ENCODE data around the gene BCL2. TPM values are rescaled to one million over a fixed set of nuclear protein-coding genes. Genes with fewer than 3 reads are reported as not detected.

BCL2 gene
- total RNA-seq, 1 donor from 2014 or later: 18.7 TPM

- Histone ChIP-seq H3K27me3 (no peaks in the 10 kb centered on the region), H3K9me3 (no peaks in the 10 kb centered on the region), H3K4me1 (peaks cover 7% of the 10 kb centered on the region), H3K4me3 (no peak overlapping the region), H3K36me3 (peaks cover 0 to 2% of the 10 kb centered on the region in 2 donors), H3K27ac (no peak overlapping the region)
- intact Hi-C loops (cut with DNase I): no loop called here
- TF ChIP-seq, protein P1, sequence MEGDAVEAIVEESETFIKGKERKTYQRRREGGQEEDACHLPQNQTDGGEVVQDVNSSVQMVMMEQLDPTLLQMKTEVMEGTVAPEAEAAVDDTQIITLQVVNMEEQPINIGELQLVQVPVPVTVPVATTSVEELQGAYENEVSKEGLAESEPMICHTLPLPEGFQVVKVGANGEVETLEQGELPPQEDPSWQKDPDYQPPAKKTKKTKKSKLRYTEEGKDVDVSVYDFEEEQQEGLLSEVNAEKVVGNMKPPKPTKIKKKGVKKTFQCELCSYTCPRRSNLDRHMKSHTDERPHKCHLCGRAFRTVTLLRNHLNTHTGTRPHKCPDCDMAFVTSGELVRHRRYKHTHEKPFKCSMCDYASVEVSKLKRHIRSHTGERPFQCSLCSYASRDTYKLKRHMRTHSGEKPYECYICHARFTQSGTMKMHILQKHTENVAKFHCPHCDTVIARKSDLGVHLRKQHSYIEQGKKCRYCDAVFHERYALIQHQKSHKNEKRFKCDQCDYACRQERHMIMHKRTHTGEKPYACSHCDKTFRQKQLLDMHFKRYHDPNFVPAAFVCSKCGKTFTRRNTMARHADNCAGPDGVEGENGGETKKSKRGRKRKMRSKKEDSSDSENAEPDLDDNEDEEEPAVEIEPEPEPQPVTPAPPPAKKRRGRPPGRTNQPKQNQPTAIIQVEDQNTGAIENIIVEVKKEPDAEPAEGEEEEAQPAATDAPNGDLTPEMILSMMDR (IDR thresholded peaks at IDR 0.05): no peak
- TF ChIP-seq POLR2AphosphoS5 (IDR thresholded peaks at IDR 0.05; ENCODE audit: insufficient read depth in 1 of 2, low read depth in 1 of 2): no peak
- no peak for TF ChIP-seq POLR2A (IDR thresholded peaks at IDR 0.05)
- no peak for DNase-seq (ENCODE audit: extremely low spot score in 2 of 2)
Observed at GRCh38 chr18:63326011-63326410, 6.4 kb upstream of the BCL2 start.

- Histone ChIP-seq H3K4me1 (peaks cover 12% of the 10 kb centered on the region), H3K27ac (no peak overlapping the region), H3K27me3 (no peaks in the 10 kb centered on the region), H3K9me3 (no peaks in the 10 kb centered on the region), H3K4me3 (no peak overlapping the region), H3K36me3 (no peaks in the 10 kb centered on the region)
- DNase-seq (ENCODE audit: extremely low spot score in 2 of 2): no peak
- intact Hi-C loops (cut with DNase I): no loop called here
- TF ChIP-seq POLR2A (IDR thresholded peaks at IDR 0.05) (no peak), POLR2AphosphoS5 (IDR thresholded peaks at IDR 0.05; ENCODE audit: insufficient read depth in 1 of 2, low read depth in 1 of 2) (no peak)
- TF ChIP-seq, protein P1 (IDR thresholded peaks at IDR 0.05): no peak
Observed at GRCh38 chr18:63325086-63325686, 5.6 kb upstream of the BCL2 start.

- no peaks in the 10 kb centered on the region for H3K36me3 ChIP-seq
- no peak overlapping the region for H3K4me3 ChIP-seq
- peaks cover 12% of the 10 kb centered on the region for H3K4me1 ChIP-seq
- H3K27me3 ChIP-seq: no peaks in the 10 kb centered on the region
- H3K27ac ChIP-seq: peak overlapping the region; percentile 91
- intact Hi-C loops (cut with DNase I): loop anchor here (2.0 to 5.0 kb wide), 2 partner anchors 190 to 296 kb away; no protein-coding TSS in a partner anchor
- TF ChIP-seq, protein P1 (IDR thresholded peaks at IDR 0.05): peak; percentile 57 to 80 (median 65)
- peak in 1 of 2 donors; percentile 67 for TF ChIP-seq POLR2AphosphoS5 (IDR thresholded peaks at IDR 0.05; ENCODE audit: insufficient read depth in 1 of 2, low read depth in 1 of 2)
- TF ChIP-seq POLR2A (IDR thresholded peaks at IDR 0.05): no peak
- no peaks in the 10 kb centered on the region for H3K9me3 ChIP-seq
- no peak for DNase-seq (ENCODE audit: extremely low spot score in 2 of 2)
Observed at GRCh38 chr18:63322908-63323634, 3.5 kb upstream of the BCL2 start.

- intact Hi-C loops (cut with DNase I): loop anchor here (2.0 to 5.0 kb wide), 2 partner anchors 189 to 295 kb away; no protein-coding TSS in a partner anchor
- H3K4me1 ChIP-seq: peaks cover 15% of the 10 kb centered on the region
- no peak overlapping the region for H3K4me3 ChIP-seq
- no peaks in the 10 kb centered on the region for H3K36me3 ChIP-seq
- no peaks in the 10 kb centered on the region for H3K27me3 ChIP-seq
- DNase-seq (ENCODE audit: extremely low spot score in 2 of 2): no peak
- H3K27ac ChIP-seq: peak overlapping the region; percentile 91
- no peaks in the 10 kb centered on the region for H3K9me3 ChIP-seq
- TF ChIP-seq POLR2A (IDR thresholded peaks at IDR 0.05): no peak
- no peak for TF ChIP-seq POLR2AphosphoS5 (IDR thresholded peaks at IDR 0.05; ENCODE audit: insufficient read depth in 1 of 2, low read depth in 1 of 2)
- TF ChIP-seq, protein P1 (IDR thresholded peaks at IDR 0.05): no peak
Observed at GRCh38 chr18:63322206-63322605, 2.6 kb upstream of the BCL2 start.

- peak overlapping the region in 1 of 2 donors; percentile 84 for H3K4me3 ChIP-seq
Observed at GRCh38 chr18:63321291-63321690, 1.7 kb upstream of the BCL2 start.

More at GRCh38 chr18:63321291-63321690, 1.7 kb upstream of the BCL2 start:
- no peaks in the 10 kb centered on the region for H3K36me3 ChIP-seq
- H3K27ac ChIP-seq: peak overlapping the region; percentile 91
- intact Hi-C loops (cut with DNase I): loop anchor here (5.0 kb wide), 1 partner anchor 294 kb away; no protein-coding TSS in a partner anchor
- TF ChIP-seq, protein P1 (IDR thresholded peaks at IDR 0.05): no peak
- peaks cover 25% of the 10 kb centered on the region for H3K4me1 ChIP-seq
- no peaks in the 10 kb centered on the region for H3K9me3 ChIP-seq
- DNase-seq (ENCODE audit: extremely low spot score in 2 of 2): no peak
- H3K27me3 ChIP-seq: no peaks in the 10 kb centered on the region
